B cell (primary cell): ENCODE measurements around the gene PLD1. TPM values are rescaled to one million over a fixed set of nuclear protein-coding genes. Genes with fewer than 3 reads are reported as not detected.

Experiments
- ATAC-seq: fragments of 200-7000 bp; cut with Tn5 transposase; one replicate; pipeline ENCODE4 v1.10.0; 2021; ENCODE audit warnings: low read depth, mild to moderate bottlenecking, moderate number of reproducible peaks, moderate library complexity
- CTCF ChIA-PET: fragments of 350-600 bp; sonication (Branson Sonifier 250); formaldehyde crosslinking; loops from one replicate; lab custom pipeline; 2021; ENCODE audit warnings: antibody characterized with exemption, inconsistent platforms; lab: Charles Lee
- POLR2A ChIA-PET: fragments of 350-600 bp; sonication (Branson Sonifier 250); formaldehyde crosslinking; loops from one replicate; lab custom pipeline; 2021; ENCODE audit warnings: antibody characterized with exemption; lab: Charles Lee
- DNase-seq: peaks from one replicate; pipeline ENCODE4 v3.0.0; 2013
- H2AFZ ChIP-seq: 2 replicates; pipeline ENCODE4 v1.6.1; 2012; ENCODE audit warnings: mild to moderate bottlenecking, low read depth, low read length; ENCODE audit not compliant: insufficient read depth, poor library complexity, severe bottlenecking
- H3K27ac ChIP-seq, 2 donors: 1 replicate in 1 of 2; 2 replicates in 1 of 2; pipeline ENCODE4 v1.5.1; 2012 to 2013; ENCODE audit warnings: low read length in 2 of 2, mild to moderate bottlenecking in 2 of 2, moderate library complexity in 1 of 2
- H3K27me3 ChIP-seq, 4 experiments: fragments of 200-600 bp in 1 of 4; sonication (generic) in 1 of 4; replicated peaks in 1 of 4; 1 replicate in 2 of 4; 2 replicates in 2 of 4; pipeline versions ENCODE4 v1.6.1 to v1.7.0; 2013 to 2016; ENCODE audit warnings: low read length in 3 of 4, mild to moderate bottlenecking in 2 of 4, mixed read lengths in 1 of 4, moderate library complexity in 1 of 4; ENCODE audit not compliant: insufficient read depth in 4 of 4, control insufficient read depth in 3 of 4; ENCODE audit errors: control extremely low read depth in 1 of 4
- H3K36me3 ChIP-seq, 2 experiments: replicated peaks in 1 of 2; 1 replicate in 1 of 2; 2 replicates in 1 of 2; pipeline versions ENCODE4 v1.6.1 to v1.7.1; 2013; ENCODE audit warnings: low read length in 1 of 2; ENCODE audit not compliant: insufficient read depth in 2 of 2, control insufficient read depth in 1 of 2; ENCODE audit errors: control extremely low read depth in 1 of 2, extremely low read depth in 1 of 2
- H3K4me1 ChIP-seq, 2 donors: fragments of 200-600 bp in 1 of 2; sonication (generic) in 1 of 2; 1 replicate in 1 of 2; 2 replicates in 1 of 2; pipeline versions ENCODE4 v1.5.1 to v1.6.1; 2013 to 2017; ENCODE audit warnings: low read length in 2 of 2; ENCODE audit not compliant: control insufficient read depth in 2 of 2, insufficient read depth in 2 of 2
- H3K4me2 ChIP-seq: replicated peaks from 2 replicates; pipeline ENCODE3; 2012; ENCODE audit warnings: mild to moderate bottlenecking, low read depth, low read length; ENCODE audit not compliant: poor library complexity, severe bottlenecking
- H3K4me3 ChIP-seq, 5 experiments: fragments of 200-600 bp in 1 of 5; sonication (generic) in 1 of 5; 1 replicate in 3 of 5; 2 replicates in 2 of 5; pipeline versions ENCODE4 v1.5.1 to v1.7.0; 2011 to 2016; ENCODE audit warnings: low read length in 4 of 5, mild to moderate bottlenecking in 4 of 5, low read depth in 2 of 5, control low read depth in 1 of 5, moderate library complexity in 1 of 5; ENCODE audit not compliant: insufficient read depth in 1 of 5; ENCODE audit errors: control extremely low read depth in 1 of 5, extremely low read depth in 1 of 5
- H3K79me2 ChIP-seq: fragments of 200-600 bp; sonication (generic); one replicate; pipeline ENCODE4 v1.6.0; 2016; ENCODE audit warnings: low read length; ENCODE audit not compliant: control insufficient read depth, insufficient read depth
- H3K9ac ChIP-seq: fragments of 200-600 bp; sonication (generic); 2 replicates; pipeline ENCODE4 v1.6.1; 2017; ENCODE audit warnings: mild to moderate bottlenecking, low read length, moderate library complexity
- H3K9me3 ChIP-seq, 3 donors: one replicate each; pipeline versions ENCODE4 v1.6.1 to v1.7.1; 2013; ENCODE audit warnings: low read length in 2 of 3; ENCODE audit not compliant: control insufficient read depth in 2 of 3, insufficient read depth in 1 of 3; ENCODE audit errors: control extremely low read depth in 1 of 3
- H4K20me1 ChIP-seq: 2 replicates; pipeline ENCODE4 v1.6.0; 2012; ENCODE audit warnings: mild to moderate bottlenecking, low read length; ENCODE audit not compliant: insufficient read depth, control insufficient read depth, poor library complexity, severe bottlenecking
- H3K27ac Mint-ChIP-seq: one replicate; pipeline ENCODE4 v1.8.0; 2021; ENCODE audit warnings: mixed read lengths
- H3K27me3 Mint-ChIP-seq: one replicate; pipeline ENCODE4 v1.8.0; 2021; ENCODE audit warnings: mixed read lengths
- H3K4me1 Mint-ChIP-seq: one replicate; pipeline ENCODE4 v1.8.0; 2021; ENCODE audit warnings: mixed read lengths
- H3K4me3 Mint-ChIP-seq: one replicate; pipeline ENCODE4 v1.8.0; 2021; ENCODE audit warnings: mixed read lengths
- H3K9me3 Mint-ChIP-seq: one replicate; pipeline ENCODE4 v1.8.0; 2022; ENCODE audit warnings: mixed read lengths; ENCODE audit not compliant: insufficient read depth
- EZH2 ChIP-seq: IDR thresholded peaks from 2 replicates; pipeline ENCODE4 v1.6.1; 2012; ENCODE audit warnings: borderline replicate concordance, low read depth, mild to moderate bottlenecking, moderate library complexity, low read length; ENCODE audit not compliant: insufficient read depth, poor library complexity, severe bottlenecking
- WGBS: methylation state at CpG from one replicate; pipeline ENCODE4 v1.1.5; 2013; ENCODE audit warnings: missing lambda C conversion rate; ENCODE audit not compliant: insufficient coverage; 5-methylcytosine and 5-hydroxymethylcytosine counted together
- intact Hi-C: fragments of 100-400 bp; cut with micrococcal nuclease; formaldehyde crosslinking; loops from one replicate; pipeline ENCODE4 v1.10.0; 2022
- polyA plus RNA-seq: library from polyadenylated mRNA; depleted of rRNA; stranded (reverse); fragments of >200 nt; gene quantifications from 2 replicates; pipeline ENCODE4 v1.2.3, GENCODE V29; 2012
- total RNA-seq, 2 donors: library from RNA; stranded (reverse); fragments of 120-200 nt in 1 of 2; gene quantifications; 1 replicate in 1 of 2; 2 replicates in 1 of 2; pipeline versions ENCODE4 v1.2.3 to v1.2.4, GENCODE V29; 2013 to 2022
- TF ChIP-seq, protein P1 (sequence below): fragments of 200-600 bp; IDR thresholded peaks from one replicate; pipeline ENCODE4 v1.8.0; 2022; ENCODE audit warnings: antibody characterized with exemption, mild to moderate bottlenecking

The PLD1 gene
- total and polyA plus RNA-seq, 2 donors (not counting 1 experiment from before 2014, with no cell fraction given): 0.24 to 0.52 TPM

- Histone ChIP-seq H3K79me2 (no peaks in the 10 kb centered on the region), H3K4me1 (peaks cover 0 to 8% of the 10 kb centered on the region in 2 donors), H3K4me2 (no peak overlapping the region), H3K9me3 (no peaks in the 10 kb centered on the region), H3K36me3 (no peaks in the 10 kb centered on the region), H3K27ac (no peak overlapping the region), H3K4me3 (no peak overlapping the region), H3K9ac (no peak overlapping the region), H2AFZ (no peak overlapping the region), H3K27me3 (no peaks in the 10 kb centered on the region), H4K20me1 (no peaks in the 10 kb centered on the region)
- Mint-ChIP-seq H3K27me3 (no peaks in the 10 kb centered on the region), H3K4me1 (peaks cover 4% of the 10 kb centered on the region), H3K27ac (no peak overlapping the region), H3K4me3 (no peak overlapping the region), H3K9me3 (no peaks in the 10 kb centered on the region)
- TF ChIP-seq, protein P1, sequence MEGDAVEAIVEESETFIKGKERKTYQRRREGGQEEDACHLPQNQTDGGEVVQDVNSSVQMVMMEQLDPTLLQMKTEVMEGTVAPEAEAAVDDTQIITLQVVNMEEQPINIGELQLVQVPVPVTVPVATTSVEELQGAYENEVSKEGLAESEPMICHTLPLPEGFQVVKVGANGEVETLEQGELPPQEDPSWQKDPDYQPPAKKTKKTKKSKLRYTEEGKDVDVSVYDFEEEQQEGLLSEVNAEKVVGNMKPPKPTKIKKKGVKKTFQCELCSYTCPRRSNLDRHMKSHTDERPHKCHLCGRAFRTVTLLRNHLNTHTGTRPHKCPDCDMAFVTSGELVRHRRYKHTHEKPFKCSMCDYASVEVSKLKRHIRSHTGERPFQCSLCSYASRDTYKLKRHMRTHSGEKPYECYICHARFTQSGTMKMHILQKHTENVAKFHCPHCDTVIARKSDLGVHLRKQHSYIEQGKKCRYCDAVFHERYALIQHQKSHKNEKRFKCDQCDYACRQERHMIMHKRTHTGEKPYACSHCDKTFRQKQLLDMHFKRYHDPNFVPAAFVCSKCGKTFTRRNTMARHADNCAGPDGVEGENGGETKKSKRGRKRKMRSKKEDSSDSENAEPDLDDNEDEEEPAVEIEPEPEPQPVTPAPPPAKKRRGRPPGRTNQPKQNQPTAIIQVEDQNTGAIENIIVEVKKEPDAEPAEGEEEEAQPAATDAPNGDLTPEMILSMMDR: no peak
- no peak for TF ChIP-seq EZH2
- ChIA-PET POLR2A (no interaction called here), CTCF (no interaction called here)
- DNase-seq: no peak
- ATAC-seq: no peak
- intact Hi-C loops: no loop called here
- no CpG with 5 or more reads among the region's 1 CpG for WGBS
Measured at GRCh38 chr3:171691485-171691884, 118.8 kb downstream of the PLD1 start.

DNA sequence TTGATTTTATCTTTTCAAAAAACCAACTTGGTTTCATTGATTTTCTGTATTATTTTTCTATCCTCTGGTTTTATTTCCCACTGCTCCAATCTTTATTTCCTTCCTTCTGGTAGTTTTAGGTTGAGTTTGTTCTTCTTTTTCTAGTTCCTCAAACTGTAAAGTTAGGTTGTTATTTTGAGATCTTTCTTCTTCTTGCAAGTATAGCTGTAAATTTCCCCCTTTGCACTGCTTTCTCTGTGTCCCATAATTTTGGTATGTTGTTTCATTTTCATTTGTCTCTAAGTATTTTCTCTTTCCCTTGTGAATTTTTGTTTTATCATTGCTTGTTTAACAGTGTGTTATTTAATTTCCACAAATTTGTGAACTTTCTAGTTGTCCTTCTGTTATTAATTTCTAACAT is 120.0 kb downstream of the PLD1 start:
- no peak for TF ChIP-seq EZH2
- TF ChIP-seq, protein P1: no peak
- CTCF ChIA-PET: no interaction called here
- intact Hi-C loops: no loop called here
- Histone ChIP-seq H2AFZ (peak overlapping the region; percentile 2), H3K4me1 (peaks cover 0 to 8% of the 10 kb centered on the region in 2 donors), H3K36me3 (no peaks in the 10 kb centered on the region), H3K27me3 (no peaks in the 10 kb centered on the region), H3K9ac (no peak overlapping the region), H3K27ac (peak overlapping the region in 1 of 2 donors; percentile 33), H3K4me2 (peak overlapping the region; percentile 2), H3K9me3 (no peaks in the 10 kb centered on the region), H3K4me3 (no peak overlapping the region), H3K79me2 (no peaks in the 10 kb centered on the region), H4K20me1 (no peaks in the 10 kb centered on the region)
- no peaks in the 10 kb centered on the region for H3K27me3 Mint-ChIP-seq
- POLR2A ChIA-PET: no interaction called here
- H3K27ac Mint-ChIP-seq: no peak overlapping the region
- no peak for ATAC-seq
- H3K4me1 Mint-ChIP-seq: peaks cover 4% of the 10 kb centered on the region
- no peaks in the 10 kb centered on the region for H3K9me3 Mint-ChIP-seq
- no peak overlapping the region for H3K4me3 Mint-ChIP-seq
- no peak for DNase-seq
